K562 (cell line): ENCODE results near the gene STX1A. TPM values are rescaled to one million over a fixed set of nuclear protein-coding genes. Genes with fewer than 3 reads are reported as not detected.

Experiments
- BCLAF1 ChIP-seq, 2 experiments: fragments of 450-650 bp in 1 of 2; IDR thresholded peaks; 2 replicates each; pipeline ENCODE4 v1.6.1; 2011 to 2017; ENCODE audit warnings: low read depth in 2 of 2, antibody characterized with exemption in 1 of 2, borderline replicate concordance in 1 of 2, low read length in 1 of 2, mild to moderate bottlenecking in 1 of 2, mixed read lengths in 1 of 2; ENCODE audit not compliant: control insufficient read depth in 1 of 2
- CAMTA2 ChIP-seq: fragments of 250-450 bp; sonication (Bioruptor Pico); conservative IDR thresholded peaks from 2 replicates; pipeline ENCODE4 v1.5.1; 2022
- ERF ChIP-seq: fragments of 450-650 bp; formaldehyde crosslinking; IDR thresholded peaks from 2 replicates; pipeline ENCODE4 v1.4.0; 2020; ENCODE audit warnings: mild to moderate bottlenecking, mixed read lengths
- ETV5 ChIP-seq: sonication (generic); formaldehyde crosslinking; IDR thresholded peaks from 2 replicates; pipeline ENCODE4 v1.4.0; 2020; ENCODE audit warnings: low read depth, mild to moderate bottlenecking, missing genetic modification reagents
- IFI16 ChIP-seq: fragments of 250-450 bp; sonication (Bioruptor Pico); IDR thresholded peaks from 2 replicates; pipeline ENCODE4 v2.1.2; 2022; ENCODE audit warnings: mild to moderate bottlenecking, inconsistent platforms
- L3MBTL2 ChIP-seq: fragments of 450-650 bp; IDR thresholded peaks from 2 replicates; pipeline ENCODE4 v1.6.1; 2016; ENCODE audit warnings: mild to moderate bottlenecking, moderate library complexity
- LCOR ChIP-seq: sonication (generic); formaldehyde crosslinking; IDR thresholded peaks from 2 replicates; pipeline ENCODE4 v1.8.0; 2022; ENCODE audit warnings: mild to moderate bottlenecking, missing genetic modification reagents
- MCM3 ChIP-seq: fragments of 450-650 bp; IDR thresholded peaks from 2 replicates; pipeline ENCODE4 v1.6.1; 2016
- MEF2D ChIP-seq: conservative IDR thresholded peaks from 2 replicates; pipeline ENCODE4 v1.6.1; 2016; ENCODE audit warnings: low read depth, missing genetic modification characterization, missing compliant biosample characterization
- NBN ChIP-seq: fragments of 450-650 bp; IDR thresholded peaks from 2 replicates; pipeline ENCODE4 v1.6.1; 2016; ENCODE audit warnings: low read depth, mild to moderate bottlenecking
- SIN3A ChIP-seq, 2 experiments: fragments of 150-350 bp in 1 of 2; IDR thresholded peaks; 2 replicates each; pipeline ENCODE4 v1.6.1; 2011 to 2016; ENCODE audit warnings: borderline replicate concordance in 2 of 2, low read depth in 2 of 2, low read length in 2 of 2, mild to moderate bottlenecking in 2 of 2, moderate library complexity in 2 of 2; ENCODE audit not compliant: control insufficient read depth in 1 of 2
- SMAD4 ChIP-seq: fragments of 250-450 bp; sonication (Bioruptor Pico); conservative IDR thresholded peaks from 2 replicates; pipeline ENCODE4 v1.8.0; 2021; ENCODE audit warnings: inconsistent platforms, mild to moderate bottlenecking, moderate library complexity
- SP1 ChIP-seq: sonication (generic); formaldehyde crosslinking; IDR thresholded peaks from 2 replicates; pipeline ENCODE4 v1.8.1; 2022; ENCODE audit warnings: mild to moderate bottlenecking, missing genetic modification reagents
- ZBTB26 ChIP-seq: fragments of 450-650 bp; formaldehyde crosslinking; IDR thresholded peaks from 2 replicates; pipeline ENCODE4 v1.4.0; 2022; ENCODE audit warnings: missing genetic modification characterization
- ZBTB34 ChIP-seq: fragments of 250-450 bp; sonication (Bioruptor Pico); IDR thresholded peaks from 2 replicates; pipeline ENCODE4 v1.8.0; 2021; ENCODE audit warnings: mild to moderate bottlenecking, moderate library complexity
- ZFP36 ChIP-seq: fragments of 150-350 bp; IDR thresholded peaks from 2 replicates; pipeline ENCODE4 v1.6.1; 2018; ENCODE audit warnings: low read length, low read depth; ENCODE audit not compliant: partially characterized antibody
- ZHX1 ChIP-seq: fragments of 150-350 bp; conservative IDR thresholded peaks from 2 replicates; pipeline ENCODE4 v1.6.1; 2014; ENCODE audit warnings: low read length
- ZZZ3 ChIP-seq: fragments of 450-650 bp; IDR thresholded peaks from 2 replicates; pipeline ENCODE4 v1.6.1; 2016; ENCODE audit warnings: antibody characterized with exemption, mild to moderate bottlenecking, moderate library complexity
- polyA plus RNA-seq, 8 experiments: library from polyadenylated mRNA; depleted of rRNA in 4 of 8; stranded (reverse) in 5 of 8; unstranded in 3 of 8; fragments of >200 nt; fragmentation: Nextera tagmentation in 2 of 8; fragmentation: Illumina TruSeq in 1 of 8; extraction: Ambion mirVana in 2 of 8; extraction: Trizol in 1 of 8; gene quantifications; 2 replicates each; pipeline versions ENCODE4 v1.2.1 to v1.2.3, GENCODE V29; 2011 to 2014; ENCODE audit warnings: inconsistent platforms in 1 of 8, missing spikeins in 1 of 8
- total RNA-seq, 7 experiments: library from RNA; depleted of rRNA in 6 of 7; stranded (reverse); fragments of >200 nt in 6 of 7; fragmentation: Illumina TruSeq in 2 of 7; extraction: Trizol in 2 of 7; gene quantifications; 2 replicates each; pipeline versions ENCODE4 v1.2.1 to v1.2.3, GENCODE V29; 2011 to 2021; ENCODE audit warnings: low replicate concordance in 1 of 7
- TF ChIP-seq, protein P1 (sequence below): fragments of 250-450 bp; sonication (Bioruptor Pico); IDR thresholded peaks from 2 replicates; pipeline ENCODE4 v1.8.0; 2021; ENCODE audit warnings: borderline replicate concordance, mild to moderate bottlenecking, moderate library complexity; ENCODE audit not compliant: poor library complexity, severe bottlenecking

STX1A gene
- total and polyA plus RNA-seq, 9 of the 15 experiments (the other 6 are each of a cell fraction or from before 2014, with no cell fraction given): 0.04 to 15.1 (median 6.3) TPM

DNA sequence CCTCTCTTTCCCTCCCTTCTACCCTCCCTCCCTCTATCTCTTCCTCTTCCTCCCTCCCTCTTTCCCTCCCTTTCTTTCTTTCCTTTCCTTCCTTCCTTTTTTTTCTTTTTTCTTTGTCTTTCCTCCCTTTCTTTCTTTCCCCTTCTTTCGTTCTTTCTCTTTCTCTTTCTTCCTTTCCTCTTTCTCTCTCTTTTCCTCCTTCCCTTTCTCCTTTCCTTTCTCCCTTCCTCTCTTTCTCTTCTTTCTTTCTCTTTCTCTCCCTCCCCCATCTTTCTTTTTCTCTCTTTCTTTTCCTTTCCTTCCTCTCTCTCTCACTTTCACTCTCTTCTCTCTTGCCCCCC, 43.2 kb upstream of the STX1A start (continued):
- TF ChIP-seq BCLAF1 (IDR thresholded peaks at IDR 0.05; ENCODE audit: borderline replicate concordance in 1 of 2, control insufficient read depth in 1 of 2, low read depth in 2 of 2, low read length in 1 of 2): no peak
- TF ChIP-seq SMAD4 (CRISPR knock-in tag): no peak
- no peak for TF ChIP-seq ERF (CRISPR knock-in tag)
- no peak for TF ChIP-seq ZFP36
- no peak for TF ChIP-seq ZZZ3
- TF ChIP-seq CAMTA2 (CRISPR knock-in tag): no peak
- no peak for TF ChIP-seq ETV5
- TF ChIP-seq SP1: no peak
- no peak for TF ChIP-seq NBN
- TF ChIP-seq ZBTB26 (CRISPR knock-in tag): 0 out of 2 replicates have a peak, but pooled peaks have one; percentile 16
- no peak for TF ChIP-seq ZBTB34 (CRISPR knock-in tag)
- no peak for TF ChIP-seq MEF2D (tag)
- TF ChIP-seq L3MBTL2: no peak
- TF ChIP-seq SIN3A (IDR thresholded peaks at IDR 0.05; ENCODE audit: borderline replicate concordance in 2 of 2, control insufficient read depth in 1 of 2, low read depth in 2 of 2, low read length in 2 of 2): no peak
- TF ChIP-seq LCOR (CRISPR knock-in tag): no peak
- no peak for TF ChIP-seq ZHX1
- TF ChIP-seq IFI16: no peak
- no peak for TF ChIP-seq MCM3
- TF ChIP-seq, protein P1, sequence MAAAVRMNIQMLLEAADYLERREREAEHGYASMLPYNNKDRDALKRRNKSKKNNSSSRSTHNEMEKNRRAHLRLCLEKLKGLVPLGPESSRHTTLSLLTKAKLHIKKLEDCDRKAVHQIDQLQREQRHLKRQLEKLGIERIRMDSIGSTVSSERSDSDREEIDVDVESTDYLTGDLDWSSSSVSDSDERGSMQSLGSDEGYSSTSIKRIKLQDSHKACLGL (CRISPR knock-in tag): no peak
